GM13976 (cell line): Measurements from ENCODE around the gene CCS.
A peak's percentile ranks its signal among the peaks of the same experiment; 100 is the strongest.

Experiments used
- DNase-seq: peaks from one replicate; pipeline ENCODE4 v3.0.0; 2012; ENCODE audit warnings: low spot score
- in situ Hi-C: fragments of 300-500 bp; cut with MboI; formaldehyde crosslinking; loops from one replicate; pipeline ENCODE4 v1.12.0; 2022; ENCODE audit warnings: low sequenced_read_pairs, mixed read lengths, inconsistent platforms; ENCODE audit not compliant: unreplicated experiment
- TF ChIP-seq, protein P1 (sequence below): IDR thresholded peaks from 2 replicates; pipeline ENCODE4 v1.5.1; 2012; ENCODE audit warnings: borderline replicate concordance, mild to moderate bottlenecking; ENCODE audit not compliant: insufficient read depth; ENCODE audit errors: extremely low read depth, missing control alignments, control extremely low read depth

CCS gene

DNA sequence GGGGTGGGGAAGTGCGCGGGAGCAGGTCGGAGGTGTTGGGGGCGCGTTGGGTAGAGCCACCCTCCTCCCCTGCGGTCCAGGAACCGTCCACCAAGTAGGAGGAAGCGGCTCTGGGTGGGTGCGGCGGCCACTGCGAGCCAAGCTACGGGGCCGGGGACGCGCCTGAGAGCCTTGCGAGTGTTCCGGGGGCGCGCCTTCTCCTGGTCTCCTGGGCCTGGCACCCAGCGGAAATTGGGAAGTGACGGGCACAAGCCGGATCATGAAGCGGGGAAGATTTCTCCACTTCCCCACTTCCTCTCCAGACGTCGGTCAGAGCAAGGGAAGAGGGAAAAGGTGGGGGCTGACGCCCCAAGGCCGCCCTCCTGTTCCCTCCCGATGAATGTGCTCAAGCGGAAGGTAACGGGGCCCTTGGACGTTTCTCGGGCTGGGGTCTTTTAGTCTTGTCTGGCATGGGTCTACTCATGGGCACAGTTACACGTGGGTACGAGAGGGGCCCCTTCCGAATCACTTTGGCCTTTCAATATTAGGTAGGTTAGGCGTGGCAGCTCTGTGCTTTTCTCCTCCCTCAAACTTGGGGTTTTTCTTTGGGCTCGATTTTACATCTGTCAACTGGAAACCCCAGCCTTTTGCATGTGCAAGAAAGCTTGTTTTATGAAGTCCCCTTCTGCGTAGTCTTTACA, 24.3 kb downstream of the CCS start:
- DNase-seq, result no peak
- in situ Hi-C loops, result no loop called here
- TF ChIP-seq, protein P1, sequence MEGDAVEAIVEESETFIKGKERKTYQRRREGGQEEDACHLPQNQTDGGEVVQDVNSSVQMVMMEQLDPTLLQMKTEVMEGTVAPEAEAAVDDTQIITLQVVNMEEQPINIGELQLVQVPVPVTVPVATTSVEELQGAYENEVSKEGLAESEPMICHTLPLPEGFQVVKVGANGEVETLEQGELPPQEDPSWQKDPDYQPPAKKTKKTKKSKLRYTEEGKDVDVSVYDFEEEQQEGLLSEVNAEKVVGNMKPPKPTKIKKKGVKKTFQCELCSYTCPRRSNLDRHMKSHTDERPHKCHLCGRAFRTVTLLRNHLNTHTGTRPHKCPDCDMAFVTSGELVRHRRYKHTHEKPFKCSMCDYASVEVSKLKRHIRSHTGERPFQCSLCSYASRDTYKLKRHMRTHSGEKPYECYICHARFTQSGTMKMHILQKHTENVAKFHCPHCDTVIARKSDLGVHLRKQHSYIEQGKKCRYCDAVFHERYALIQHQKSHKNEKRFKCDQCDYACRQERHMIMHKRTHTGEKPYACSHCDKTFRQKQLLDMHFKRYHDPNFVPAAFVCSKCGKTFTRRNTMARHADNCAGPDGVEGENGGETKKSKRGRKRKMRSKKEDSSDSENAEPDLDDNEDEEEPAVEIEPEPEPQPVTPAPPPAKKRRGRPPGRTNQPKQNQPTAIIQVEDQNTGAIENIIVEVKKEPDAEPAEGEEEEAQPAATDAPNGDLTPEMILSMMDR, result no peak

DNA sequence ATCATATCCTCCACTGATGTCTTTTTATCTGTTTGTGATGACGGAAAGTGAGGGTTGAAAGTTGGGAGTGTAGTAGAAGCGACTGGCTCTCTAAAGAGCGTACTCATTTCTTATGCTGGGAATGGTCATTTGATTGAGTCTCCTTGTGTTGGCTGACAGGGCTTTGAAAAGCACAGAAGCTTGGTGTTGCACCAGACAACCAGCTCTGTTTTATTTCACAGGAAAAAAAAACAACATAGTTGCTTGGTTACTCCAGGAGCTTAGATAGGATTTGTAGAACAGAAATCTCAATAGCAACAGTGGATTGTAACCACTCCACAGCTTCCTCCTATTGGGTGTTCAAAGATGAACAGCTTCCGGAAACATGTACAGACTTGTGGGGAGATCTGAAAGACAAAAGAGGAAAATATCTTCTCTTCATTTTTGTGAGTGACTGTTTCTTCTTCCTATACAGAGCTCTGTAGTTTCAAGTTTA, 26.1 kb downstream of the CCS start:
- in situ Hi-C loops, result no loop called here
- TF ChIP-seq, protein P1, result no peak
- DNase-seq, result peak; percentile 60

DNA sequence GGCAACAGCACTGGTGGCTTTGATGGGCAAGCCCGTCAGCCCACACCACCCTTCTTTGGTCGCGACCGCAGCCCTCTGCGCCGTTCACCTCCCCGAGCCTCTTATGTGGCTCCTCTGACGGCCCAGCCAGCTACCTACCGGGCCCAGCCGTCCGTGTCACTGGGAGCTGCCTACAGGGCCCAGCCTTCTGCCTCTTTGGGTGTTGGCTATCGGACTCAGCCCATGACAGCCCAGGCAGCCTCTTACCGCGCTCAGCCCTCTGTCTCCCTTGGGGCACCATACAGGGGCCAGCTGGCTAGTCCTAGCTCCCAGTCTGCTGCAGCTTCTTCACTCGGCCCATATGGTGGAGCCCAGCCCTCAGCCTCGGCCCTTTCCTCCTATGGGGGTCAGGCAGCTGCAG, 31.5 kb downstream of the CCS start:
- TF ChIP-seq, protein P1, result no peak
- DNase-seq, result no peak
- in situ Hi-C loops, result no loop called here

DNA sequence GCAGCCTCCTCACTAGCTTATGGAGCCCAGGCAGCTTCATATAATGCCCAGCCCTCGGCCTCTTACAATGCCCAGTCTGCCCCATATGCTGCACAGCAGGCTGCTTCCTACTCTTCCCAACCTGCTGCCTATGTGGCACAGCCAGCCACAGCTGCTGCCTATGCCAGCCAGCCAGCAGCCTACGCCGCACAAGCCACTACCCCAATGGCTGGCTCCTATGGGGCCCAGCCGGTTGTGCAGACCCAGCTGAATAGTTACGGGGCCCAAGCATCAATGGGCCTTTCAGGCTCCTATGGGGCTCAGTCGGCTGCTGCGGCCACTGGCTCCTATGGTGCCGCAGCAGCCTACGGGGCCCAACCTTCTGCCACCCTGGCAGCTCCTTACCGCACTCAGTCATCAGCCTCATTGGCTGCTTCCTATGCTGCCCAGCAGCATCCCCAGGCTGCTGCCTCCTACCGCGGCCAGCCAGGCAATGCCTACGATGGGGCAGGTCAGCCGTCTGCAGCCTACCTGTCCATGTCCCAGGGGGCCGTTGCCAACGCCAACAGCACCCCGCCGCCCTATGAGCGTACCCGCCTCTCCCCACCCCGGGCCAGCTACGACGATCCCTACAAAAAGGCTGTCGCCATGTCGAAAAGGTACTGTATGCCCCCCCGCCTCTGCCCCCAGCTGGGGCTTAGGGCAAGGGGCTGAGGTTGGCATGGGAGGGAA, 32.2 kb downstream of the CCS start:
- DNase-seq, result no peak
- in situ Hi-C loops, result no loop called here

DNA sequence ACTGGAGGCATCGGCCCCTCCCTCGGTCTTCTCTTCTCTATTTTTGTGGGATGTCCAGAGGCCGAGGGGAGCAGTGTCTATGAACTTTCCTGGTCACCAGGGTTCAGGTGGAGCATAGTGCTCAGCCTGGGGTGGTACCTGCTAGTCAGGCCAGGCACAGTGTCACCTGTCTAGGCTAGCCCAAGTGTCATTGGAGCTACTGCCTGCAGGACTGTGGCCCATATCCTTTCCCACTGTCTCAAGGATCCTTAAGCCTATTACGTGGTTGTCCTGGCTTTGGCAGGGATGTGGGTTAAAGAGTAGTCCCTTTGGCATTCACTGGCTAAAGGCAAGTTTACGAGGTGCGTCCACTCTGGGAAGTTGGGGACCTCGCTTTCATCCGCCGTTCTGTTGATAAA, 32.8 kb downstream of the CCS start:
- TF ChIP-seq, protein P1, result no peak
- in situ Hi-C loops, result no loop called here
- DNase-seq, result no peak

More for the DNA sequence above, 32.2 kb downstream of the CCS start:
- TF ChIP-seq, protein P1, result no peak

DNA sequence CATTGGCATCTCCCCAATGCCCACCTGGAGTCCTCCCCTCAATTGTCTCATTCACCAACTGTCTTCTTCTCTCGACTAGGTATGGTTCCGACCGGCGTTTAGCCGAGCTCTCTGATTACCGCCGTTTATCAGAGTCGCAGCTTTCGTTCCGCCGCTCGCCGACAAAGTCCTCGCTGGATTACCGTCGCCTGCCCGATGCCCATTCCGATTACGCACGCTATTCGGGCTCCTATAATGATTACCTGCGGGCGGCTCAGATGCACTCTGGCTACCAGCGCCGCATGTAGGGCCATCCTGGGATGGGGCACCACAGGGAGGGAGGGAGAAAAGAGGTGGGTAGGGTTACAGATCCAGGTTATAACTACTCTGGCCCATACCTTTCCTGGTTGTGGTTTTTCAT, 33.4 kb downstream of the CCS start:
- no peak for DNase-seq
- in situ Hi-C loops, result no loop called here
- TF ChIP-seq, protein P1, result no peak
